ENCODE measurements around the gene LRRC4C. TPM values are rescaled to one million over a fixed set of nuclear protein-coding genes. Genes with fewer than 3 reads are reported as not detected.

The LRRC4C gene
- total RNA-seq, 6 donors from 2014 or later: 0.37 to 1.2 (median 1.0) TPM; not detected in 2

DNA sequence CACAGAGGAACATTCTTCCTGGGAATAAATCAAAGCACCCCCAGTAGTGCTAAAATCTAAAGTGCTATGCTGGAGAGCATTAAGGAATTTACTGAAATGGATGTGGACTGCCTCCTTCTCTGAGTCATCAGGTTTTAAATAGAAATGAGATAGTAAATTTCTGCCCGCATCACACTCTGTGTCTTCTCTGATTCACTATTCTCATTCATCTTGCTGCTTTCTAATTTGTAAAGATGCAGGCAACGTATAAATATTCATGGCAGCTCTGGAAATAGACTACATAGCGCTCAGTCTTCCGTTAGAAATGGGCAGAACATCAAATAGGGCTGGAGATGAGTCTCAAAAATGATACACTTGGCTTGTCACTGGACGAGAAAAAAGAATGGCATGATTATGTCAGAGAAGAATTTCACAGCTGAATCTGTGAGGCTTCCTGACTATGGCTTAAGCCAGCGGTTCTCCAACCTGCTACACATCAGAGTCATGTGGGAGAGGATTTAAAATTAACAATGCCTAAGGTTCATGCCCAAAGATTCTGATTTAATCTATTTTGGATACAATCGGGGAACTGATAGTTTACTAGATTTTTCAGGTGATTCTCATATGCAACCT, 178.2 kb downstream of the LRRC4C start:
- WGBS, 2 donors: 75 to 76% methylated on average over 7 of the region's 7 CpGs
- Histone ChIP-seq H3K9me3 (no peaks in the 10 kb centered on the region), H3K4me3 (no peak overlapping the region), H3K36me3 (no peaks in the 10 kb centered on the region), H3K27ac (no peak overlapping the region), H3K4me1 (no peaks in the 10 kb centered on the region), H3K27me3 (no peaks in the 10 kb centered on the region)
- no peak for DNase-seq
- no peak for ATAC-seq (ENCODE audit: low FRiP score in 2 of 2)
- no peak for TF ChIP-seq EP300 (IDR thresholded peaks at IDR 0.05)
- TF ChIP-seq POLR2AphosphoS5 (IDR thresholded peaks at IDR 0.05): no peak
- TF ChIP-seq CTCF (IDR thresholded peaks at IDR 0.05): no peak
- TF ChIP-seq POLR2A (IDR thresholded peaks at IDR 0.05): no peak

DNA sequence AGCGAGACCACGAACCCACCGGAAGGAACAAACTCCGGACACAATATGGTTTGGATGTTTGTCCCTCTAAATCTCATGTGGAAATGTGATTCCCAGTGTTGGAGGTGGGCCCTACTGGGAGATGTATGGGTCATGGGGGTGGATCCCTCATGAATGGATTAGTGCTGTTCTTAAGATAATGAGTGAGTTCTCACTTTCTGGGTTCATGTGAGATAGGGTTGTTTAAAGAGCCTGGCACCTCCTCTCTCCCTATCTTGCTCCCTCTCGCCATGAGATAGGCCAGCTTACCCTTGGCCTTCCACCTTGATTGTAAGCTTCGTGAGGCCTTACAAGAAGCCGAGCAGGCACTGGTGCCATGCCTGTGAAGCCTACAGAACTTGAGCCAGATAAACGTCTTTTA, 184.6 kb downstream of the LRRC4C start:
- H3K36me3 ChIP-seq: no peaks in the 10 kb centered on the region
- no peak for ATAC-seq (ENCODE audit: low FRiP score in 2 of 2)
- DNase-seq: no peak
- H3K4me3 ChIP-seq: no peak overlapping the region
- 90 to 92% methylated on average over 8 of the region's 8 CpGs for WGBS, 2 donors
- no peak for TF ChIP-seq POLR2AphosphoS5 (IDR thresholded peaks at IDR 0.05)
- TF ChIP-seq EP300 (IDR thresholded peaks at IDR 0.05): no peak
- TF ChIP-seq CTCF (IDR thresholded peaks at IDR 0.05): no peak
- no peak for TF ChIP-seq POLR2A (IDR thresholded peaks at IDR 0.05)
- H3K9me3 ChIP-seq: no peaks in the 10 kb centered on the region
- no peaks in the 10 kb centered on the region for H3K4me1 ChIP-seq
- no peaks in the 10 kb centered on the region for H3K27me3 ChIP-seq
- H3K27ac ChIP-seq: no peak overlapping the region

GRCh38 chr11:41273908-41274307, 185.5 kb downstream of the LRRC4C start:
- Histone ChIP-seq H3K9me3 (no peaks in the 10 kb centered on the region), H3K27me3 (no peaks in the 10 kb centered on the region), H3K4me3 (no peak overlapping the region), H3K4me1 (no peaks in the 10 kb centered on the region), H3K36me3 (no peaks in the 10 kb centered on the region), H3K27ac (no peak overlapping the region)
- ATAC-seq (ENCODE audit: low FRiP score in 2 of 2) (no peak), DNase-seq (no peak)
- 81 to 84% methylated on average over 3 of the region's 3 CpGs for WGBS, 2 donors
- TF ChIP-seq CTCF (IDR thresholded peaks at IDR 0.05): no peak
- no peak for TF ChIP-seq POLR2A (IDR thresholded peaks at IDR 0.05)
- no peak for TF ChIP-seq EP300 (IDR thresholded peaks at IDR 0.05)
- no peak for TF ChIP-seq POLR2AphosphoS5 (IDR thresholded peaks at IDR 0.05)

- H3K4me3 ChIP-seq: no peak overlapping the region
- H3K36me3 ChIP-seq: no peaks in the 10 kb centered on the region
- 58 to 85% methylated on average over 5 of the region's 5 CpGs for WGBS, 2 donors
- H3K27me3 ChIP-seq: no peaks in the 10 kb centered on the region
- TF ChIP-seq POLR2A (IDR thresholded peaks at IDR 0.05) (no peak), EP300 (IDR thresholded peaks at IDR 0.05) (no peak), POLR2AphosphoS5 (IDR thresholded peaks at IDR 0.05) (no peak), CTCF (IDR thresholded peaks at IDR 0.05) (no peak)
- no peak overlapping the region for H3K27ac ChIP-seq
- H3K4me1 ChIP-seq: no peaks in the 10 kb centered on the region
- no peaks in the 10 kb centered on the region for H3K9me3 ChIP-seq
- DNase-seq (no peak), ATAC-seq (ENCODE audit: low FRiP score in 2 of 2) (no peak)
These were observed 192.0 kb downstream of the LRRC4C start for GRCh38 chr11:41267451-41267850.

DNA sequence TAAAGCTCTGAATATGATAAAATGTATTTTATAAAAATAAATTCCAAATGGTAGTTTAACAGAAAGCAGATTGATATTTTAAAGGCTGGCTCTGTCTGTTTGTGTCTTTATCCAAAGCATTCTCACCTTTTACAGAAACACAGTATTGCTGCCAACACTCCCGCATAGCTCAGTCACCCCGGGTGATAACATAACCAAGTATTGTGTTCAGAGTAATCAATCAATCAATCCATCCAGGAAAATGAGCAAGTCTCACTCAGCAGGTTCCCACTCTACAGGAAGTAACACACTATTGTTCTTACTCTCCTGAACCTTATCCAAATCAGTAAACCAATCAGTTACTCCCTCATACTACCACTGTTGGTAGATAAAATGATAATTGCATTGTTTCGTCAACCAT, 203.4 kb downstream of the LRRC4C start:
- Histone ChIP-seq H3K9me3 (no peaks in the 10 kb centered on the region), H3K4me1 (no peaks in the 10 kb centered on the region), H3K4me3 (no peak overlapping the region), H3K36me3 (no peaks in the 10 kb centered on the region), H3K27ac (no peak overlapping the region), H3K27me3 (no peaks in the 10 kb centered on the region)
- no peak for DNase-seq
- no peak for TF ChIP-seq CTCF (IDR thresholded peaks at IDR 0.05)
- TF ChIP-seq POLR2AphosphoS5 (IDR thresholded peaks at IDR 0.05): no peak
- TF ChIP-seq POLR2A (IDR thresholded peaks at IDR 0.05): no peak
- no peak for ATAC-seq (ENCODE audit: low FRiP score in 2 of 2)
- 41 to 53% methylated on average over 3 of the region's 3 CpGs for WGBS, 2 donors
